HG03045 (cell line): ENCODE measurements around the gene GRB7.
"Not testable (repeated sequence)": the region's sequence is repeated elsewhere in the genome, so short reads cannot be mapped to it uniquely, and the experiment has no call there.

Experiments
- ATAC-seq: cut with Tn5 transposase; IDR thresholded peaks from one replicate; pipeline ENCODE4 v1.9.1; 2021; ENCODE audit warnings: mild to moderate bottlenecking, moderate library complexity; ENCODE audit not compliant: unreplicated experiment

Gene GRB7

GRCh38 chr17:39737760-39738567, at the start of gene GRB7:
Gene GRB7, plus strand, starts transcription at chr17:39737938. Its CDS starts 4,364 bp downstream, at chr17:39742302.
- no peak for ATAC-seq

GRCh38 chr17:39688475-39688835, 49.3 kb upstream of the GRB7 start:
- ATAC-seq: no peak

- no peak for ATAC-seq
Measured at GRCh38 chr17:39688945-39689344, 48.8 kb upstream of the GRB7 start.

GRCh38 chr17:39694593-39694992, 43.1 kb upstream of the GRB7 start:
- no peak for ATAC-seq

GRCh38 chr17:39695089-39695474, 42.7 kb upstream of the GRB7 start:
- no peak for ATAC-seq

GRCh38 chr17:39696731-39697130, 41.0 kb upstream of the GRB7 start:
- no peak for ATAC-seq

GRCh38 chr17:39697961-39698360, 39.8 kb upstream of the GRB7 start:
- no peak for ATAC-seq

GRCh38 chr17:39699157-39699817, 38.5 kb upstream of the GRB7 start:
- not testable (repeated sequence) for ATAC-seq

- no peak for ATAC-seq
Measured at GRCh38 chr17:39699818-39700147, 38.0 kb upstream of the GRB7 start, which contains the start of gene ERBB2. Gene ERBB2, plus strand, starts transcription at chr17:39700064. Its CDS starts 175 bp downstream, at chr17:39700239.

- ATAC-seq: no peak
Measured at GRCh38 chr17:39700148-39700987, 37.4 kb upstream of the GRB7 start.

- no peak for ATAC-seq
Measured at GRCh38 chr17:39701012-39701783, 36.5 kb upstream of the GRB7 start.

- ATAC-seq: no peak
Measured at GRCh38 chr17:39701784-39702422, 35.8 kb upstream of the GRB7 start.

- ATAC-seq: no peak
Measured at GRCh38 chr17:39702901-39703893, 34.5 kb upstream of the GRB7 start.

- ATAC-seq: no peak
Measured at GRCh38 chr17:39703913-39704312, 33.8 kb upstream of the GRB7 start.

- no peak for ATAC-seq
Measured at GRCh38 chr17:39704821-39705551, 32.8 kb upstream of the GRB7 start.

GRCh38 chr17:39705786-39706348, 31.9 kb upstream of the GRB7 start:
- ATAC-seq: no peak

GRCh38 chr17:39706383-39706782, 31.4 kb upstream of the GRB7 start:
- ATAC-seq: no peak

GRCh38 chr17:39706921-39707337, 30.8 kb upstream of the GRB7 start:
- no peak for ATAC-seq
